Upper lobe of left lung (tissue), 4 donors: ENCODE data around the gene OSBPL7.

Source experiments
- CTCF ChIP-seq, 6 experiments: fragments of 450-650 bp in 4 of 6; fragments of 200-600 bp in 2 of 6; sonication (generic) in 2 of 6; IDR thresholded peaks; one replicate each; pipeline ENCODE4 v1.5.1; 2016 to 2019; ENCODE audit warnings: antibody characterized with exemption in 6 of 6
- EP300 ChIP-seq, 4 donors: sonication (generic); formaldehyde crosslinking; IDR thresholded peaks; one replicate each; pipeline ENCODE4 v1.5.1; 2017; ENCODE audit warnings: antibody characterized with exemption in 4 of 4, control low read depth in 2 of 4
- POLR2A ChIP-seq, 4 donors: fragments of 450-650 bp; IDR thresholded peaks; one replicate each; pipeline ENCODE4 v1.5.1; 2016 to 2017; ENCODE audit warnings: antibody characterized with exemption in 4 of 4, mild to moderate bottlenecking in 2 of 4
- POLR2AphosphoS5 ChIP-seq, 2 donors: sonication (generic); formaldehyde crosslinking; IDR thresholded peaks; one replicate each; pipeline ENCODE4 v1.5.1; 2017; ENCODE audit warnings: antibody characterized with exemption in 2 of 2

- TF ChIP-seq POLR2AphosphoS5 (IDR thresholded peaks at IDR 0.05) (peak; percentile 98 to 99), CTCF (IDR thresholded peaks at IDR 0.05) (peak in 1 of 6 experiments; percentile 44), POLR2A (IDR thresholded peaks at IDR 0.05) (peak in 3 of 4 donors; percentile 70 to 92 (median 70)), EP300 (IDR thresholded peaks at IDR 0.05) (peak in 1 of 4 donors; percentile 52)
Measured at GRCh38 chr17:47831003-47831933, 9.7 kb upstream of the OSBPL7 start, which contains the start of the genes LRRC46 and MRPL10.
